Panc1 (cell line): Measurements from ENCODE around the gene NDUFB11. TPM values are rescaled to one million over a fixed set of nuclear protein-coding genes. Genes with fewer than 3 reads are reported as not detected.
A peak's percentile ranks its signal among the peaks of the same experiment; 100 is the strongest.

Source experiments
- ATAC-seq: fragments of 200-7000 bp; cut with Tn5 transposase; 2 replicates; pipeline ENCODE4 v1.9.1; 2020; ENCODE audit warnings: mild to moderate bottlenecking, moderate library complexity
- BruUV-seq: library from RNA; stranded (reverse); fragments of 400-500 nt; replicated peaks from 2 replicates; lab custom pipeline; 2021; lab: Mats Ljungman, UMichigan
- CTCF ChIA-PET: fragments of 300-600 bp; sonication (Branson Sonifier 250); formaldehyde crosslinking; loops from one replicate; lab custom pipeline; 2022; ENCODE audit warnings: antibody characterized with exemption; lab: Charles Lee
- POLR2A ChIA-PET: fragments of 300-600 bp; sonication (Branson Sonifier 250); formaldehyde crosslinking; loops from one replicate; lab custom pipeline; 2022; ENCODE audit warnings: antibody characterized with exemption; lab: Charles Lee
- DNase-seq: peaks from one replicate; pipeline ENCODE4 v3.0.0-alpha.2; 2010; ENCODE audit warnings: low read depth, low spot score
- H3K27ac ChIP-seq: 2 replicates; pipeline ENCODE4 v1.5.1; 2011; ENCODE audit warnings: mild to moderate bottlenecking, low read length, inconsistent platforms
- H3K27me3 ChIP-seq: fragments of 200-500 bp; sonication (Bioruptor generic); 2 replicates; pipeline ENCODE4 v1.6.0; 2014; ENCODE audit warnings: low read length, inconsistent platforms; ENCODE audit not compliant: control insufficient read depth, insufficient read depth
- H3K36me3 ChIP-seq: fragments of 200-500 bp; sonication (Bioruptor generic); 2 replicates; pipeline ENCODE4 v1.5.1; 2014; ENCODE audit warnings: inconsistent platforms, mild to moderate bottlenecking, low read length, moderate library complexity; ENCODE audit not compliant: control insufficient read depth, insufficient read depth
- H3K4me1 ChIP-seq: 2 replicates; pipeline ENCODE4 v1.5.1; 2011; ENCODE audit warnings: inconsistent platforms, mild to moderate bottlenecking, low read length, moderate library complexity; ENCODE audit not compliant: control insufficient read depth, insufficient read depth
- H3K4me3 ChIP-seq, 2 experiments: 2 replicates each; pipeline ENCODE4 v1.5.1; 2011 to 2012; ENCODE audit warnings: low read depth in 2 of 2, low read length in 2 of 2, mild to moderate bottlenecking in 2 of 2, inconsistent platforms in 1 of 2, moderate library complexity in 1 of 2
- H3K9me3 ChIP-seq: fragments of 200-500 bp; sonication (Bioruptor generic); 2 replicates; pipeline ENCODE4 v1.5.1; 2014; ENCODE audit warnings: low read depth, mild to moderate bottlenecking, inconsistent platforms, low read length, moderate library complexity; ENCODE audit not compliant: control insufficient read depth, insufficient read depth
- POLR2AphosphoS5 ChIP-seq: IDR thresholded peaks from 2 replicates; pipeline ENCODE4 v1.6.1; 2012; ENCODE audit warnings: mild to moderate bottlenecking, low read depth, low read length, moderate library complexity
- SIN3A ChIP-seq: IDR thresholded peaks from 2 replicates; pipeline ENCODE4 v1.6.1; 2012; ENCODE audit warnings: low read depth, mild to moderate bottlenecking, low read length, moderate library complexity, borderline replicate concordance; ENCODE audit not compliant: insufficient read depth
- TCF7L2 ChIP-seq: IDR thresholded peaks from 2 replicates; pipeline ENCODE4 v1.6.1; 2011; ENCODE audit warnings: mild to moderate bottlenecking, low read depth, low read length, inconsistent platforms
- in situ Hi-C: cut with HindIII; loops from 2 replicates; pipeline ENCODE4 v1.10.0; 2016; ENCODE audit warnings: low sequenced_read_pairs, low pct_unique_long_range_greater_than_20kb
- intact Hi-C: fragments of 100-400 bp; cut with micrococcal nuclease; formaldehyde crosslinking; loops from one replicate; pipeline ENCODE4 v1.10.0; 2022; ENCODE audit not compliant: unreplicated experiment
- total RNA-seq: library from RNA; stranded (reverse); gene quantifications from one replicate; pipeline ENCODE4 v1.2.1, GENCODE V29; 2021; ENCODE audit not compliant: unreplicated experiment
- TF ChIP-seq, protein P1 (sequence below): fragments of 450-650 bp; IDR thresholded peaks from 2 replicates; pipeline ENCODE4 v1.5.1; 2017; ENCODE audit warnings: mild to moderate bottlenecking
- TF ChIP-seq, protein P2 (sequence below), 2 experiments: IDR thresholded peaks; 2 replicates each; pipeline ENCODE4 v1.6.1; 2011 to 2012; ENCODE audit warnings: low read depth in 2 of 2, control low read depth in 1 of 2, low read length in 1 of 2, mild to moderate bottlenecking in 1 of 2, moderate library complexity in 1 of 2; ENCODE audit not compliant: insufficient read depth in 1 of 2

The NDUFB11 gene
- total RNA-seq, 1 experiment from 2014 or later, result 109 TPM

DNA sequence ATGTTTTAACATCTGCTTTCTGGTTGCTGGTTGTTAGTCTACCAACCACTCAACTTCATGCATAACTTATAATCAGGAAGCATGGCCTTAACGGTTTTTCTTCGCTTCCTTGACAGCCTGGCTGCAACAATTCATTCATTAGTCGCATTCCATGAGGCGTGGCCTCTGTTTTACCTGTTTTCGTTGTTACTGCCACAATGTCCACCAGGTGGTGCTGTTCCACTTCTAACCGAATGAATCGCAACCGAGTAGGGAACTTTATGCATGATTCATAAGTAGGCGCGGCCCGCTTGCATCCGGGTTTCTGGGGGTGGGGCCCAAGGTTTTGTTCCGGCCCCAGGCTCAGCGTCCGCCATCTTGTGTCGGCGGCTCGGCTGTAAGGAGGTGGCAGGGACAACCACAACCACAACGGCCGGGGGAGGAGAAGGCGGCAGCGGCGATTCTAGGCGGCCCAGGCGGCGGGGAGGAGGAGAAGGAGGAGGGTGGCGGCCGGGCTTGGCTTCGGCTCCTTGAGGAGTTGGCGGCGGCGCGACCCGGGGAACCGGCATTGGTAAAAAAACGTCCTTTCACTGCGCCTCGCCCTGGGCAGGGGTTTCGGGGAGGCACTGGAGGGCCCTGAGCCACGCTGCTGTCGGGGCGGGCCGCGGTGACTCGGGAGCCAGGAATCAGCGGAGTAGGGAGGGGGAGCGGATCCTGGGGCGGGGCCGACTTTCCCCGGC is 49.1 kb upstream of the NDUFB11 start, which contains the start of gene UBA1:
Gene UBA1 (plus strand): TSS at position 355 of the 719 bp plus-strand sequence. CDS start 4,974 bp downstream, outside the sequence.
- ChIA-PET CTCF (no interaction called here), POLR2A (no interaction called here)
- Histone ChIP-seq H3K4me3 (peak within 1 kb of the TSS; percentile 86 to 96), H3K36me3 (peaks cover 8% of the 10 kb centered on the region), H3K9me3 (no peaks in the 10 kb centered on the region), H3K27ac (peak within 1 kb of the TSS; percentile 94), H3K27me3 (no peaks in the 10 kb centered on the region), H3K4me1 (peaks cover 33% of the 10 kb centered on the region)
- TF ChIP-seq SIN3A, result no peak
- peak; percentile 94 for TF ChIP-seq POLR2AphosphoS5
- TF ChIP-seq, protein P1, sequence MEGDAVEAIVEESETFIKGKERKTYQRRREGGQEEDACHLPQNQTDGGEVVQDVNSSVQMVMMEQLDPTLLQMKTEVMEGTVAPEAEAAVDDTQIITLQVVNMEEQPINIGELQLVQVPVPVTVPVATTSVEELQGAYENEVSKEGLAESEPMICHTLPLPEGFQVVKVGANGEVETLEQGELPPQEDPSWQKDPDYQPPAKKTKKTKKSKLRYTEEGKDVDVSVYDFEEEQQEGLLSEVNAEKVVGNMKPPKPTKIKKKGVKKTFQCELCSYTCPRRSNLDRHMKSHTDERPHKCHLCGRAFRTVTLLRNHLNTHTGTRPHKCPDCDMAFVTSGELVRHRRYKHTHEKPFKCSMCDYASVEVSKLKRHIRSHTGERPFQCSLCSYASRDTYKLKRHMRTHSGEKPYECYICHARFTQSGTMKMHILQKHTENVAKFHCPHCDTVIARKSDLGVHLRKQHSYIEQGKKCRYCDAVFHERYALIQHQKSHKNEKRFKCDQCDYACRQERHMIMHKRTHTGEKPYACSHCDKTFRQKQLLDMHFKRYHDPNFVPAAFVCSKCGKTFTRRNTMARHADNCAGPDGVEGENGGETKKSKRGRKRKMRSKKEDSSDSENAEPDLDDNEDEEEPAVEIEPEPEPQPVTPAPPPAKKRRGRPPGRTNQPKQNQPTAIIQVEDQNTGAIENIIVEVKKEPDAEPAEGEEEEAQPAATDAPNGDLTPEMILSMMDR, result peak; percentile 79
- ATAC-seq (peak; percentile 87), DNase-seq (peak; percentile 86)
- in situ Hi-C loops, result no loop called here
- no TSS peak for BruUV-seq
- intact Hi-C loops, result loop anchor here (10.0 kb wide), 2 partner anchors 191 to 331 kb away; no protein-coding TSS in a partner anchor

DNA sequence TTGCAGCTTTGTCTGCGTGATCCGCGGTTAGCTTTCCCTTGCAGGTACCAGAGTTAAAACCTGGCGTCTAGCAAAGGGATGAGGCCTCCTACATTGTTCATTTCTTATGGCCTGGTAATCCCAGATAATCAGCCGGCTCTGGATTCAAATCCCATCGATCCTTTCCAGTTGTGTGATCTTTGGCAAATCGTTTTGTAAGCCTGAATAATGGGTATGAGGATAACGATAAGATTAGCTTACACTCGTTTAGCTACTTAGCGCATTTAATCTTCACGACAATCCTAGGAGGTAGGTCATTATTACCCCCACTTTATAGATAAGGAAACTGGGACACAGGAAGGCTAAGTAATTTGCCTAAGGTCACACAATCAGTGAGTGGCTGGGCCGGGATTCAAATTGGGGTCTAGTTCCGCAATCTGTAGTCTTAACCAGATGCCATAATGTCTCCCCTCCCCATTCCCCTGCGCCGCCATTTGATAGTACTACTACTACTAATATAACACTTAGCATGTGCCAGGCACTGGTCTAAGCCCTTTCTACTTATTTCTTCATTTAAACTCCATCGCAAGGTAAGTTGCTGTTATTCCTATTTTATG is 47.4 kb upstream of the NDUFB11 start:
- peak overlapping the region; percentile 72 to 73 for H3K4me3 ChIP-seq
- no peaks in the 10 kb centered on the region for H3K9me3 ChIP-seq
- H3K27me3 ChIP-seq, result no peaks in the 10 kb centered on the region
- POLR2A ChIA-PET, result interaction anchor here (0.6 kb wide), 1 partner anchor 33 kb away, joined by 11 read pairs; no protein-coding TSS in a partner anchor
- TF ChIP-seq, protein P2, sequence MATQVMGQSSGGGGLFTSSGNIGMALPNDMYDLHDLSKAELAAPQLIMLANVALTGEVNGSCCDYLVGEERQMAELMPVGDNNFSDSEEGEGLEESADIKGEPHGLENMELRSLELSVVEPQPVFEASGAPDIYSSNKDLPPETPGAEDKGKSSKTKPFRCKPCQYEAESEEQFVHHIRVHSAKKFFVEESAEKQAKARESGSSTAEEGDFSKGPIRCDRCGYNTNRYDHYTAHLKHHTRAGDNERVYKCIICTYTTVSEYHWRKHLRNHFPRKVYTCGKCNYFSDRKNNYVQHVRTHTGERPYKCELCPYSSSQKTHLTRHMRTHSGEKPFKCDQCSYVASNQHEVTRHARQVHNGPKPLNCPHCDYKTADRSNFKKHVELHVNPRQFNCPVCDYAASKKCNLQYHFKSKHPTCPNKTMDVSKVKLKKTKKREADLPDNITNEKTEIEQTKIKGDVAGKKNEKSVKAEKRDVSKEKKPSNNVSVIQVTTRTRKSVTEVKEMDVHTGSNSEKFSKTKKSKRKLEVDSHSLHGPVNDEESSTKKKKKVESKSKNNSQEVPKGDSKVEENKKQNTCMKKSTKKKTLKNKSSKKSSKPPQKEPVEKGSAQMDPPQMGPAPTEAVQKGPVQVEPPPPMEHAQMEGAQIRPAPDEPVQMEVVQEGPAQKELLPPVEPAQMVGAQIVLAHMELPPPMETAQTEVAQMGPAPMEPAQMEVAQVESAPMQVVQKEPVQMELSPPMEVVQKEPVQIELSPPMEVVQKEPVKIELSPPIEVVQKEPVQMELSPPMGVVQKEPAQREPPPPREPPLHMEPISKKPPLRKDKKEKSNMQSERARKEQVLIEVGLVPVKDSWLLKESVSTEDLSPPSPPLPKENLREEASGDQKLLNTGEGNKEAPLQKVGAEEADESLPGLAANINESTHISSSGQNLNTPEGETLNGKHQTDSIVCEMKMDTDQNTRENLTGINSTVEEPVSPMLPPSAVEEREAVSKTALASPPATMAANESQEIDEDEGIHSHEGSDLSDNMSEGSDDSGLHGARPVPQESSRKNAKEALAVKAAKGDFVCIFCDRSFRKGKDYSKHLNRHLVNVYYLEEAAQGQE (IDR thresholded peaks at IDR 0.05; ENCODE audit: insufficient read depth in 1 of 2, low read depth in 2 of 2, low read length in 1 of 2), result no peak
- TF ChIP-seq SIN3A (no peak), POLR2AphosphoS5 (no peak), TCF7L2 (no peak)
- TF ChIP-seq, protein P1, result no peak
- in situ Hi-C loops, result no loop called here
- CTCF ChIA-PET, result no interaction called here
- peaks cover 29% of the 10 kb centered on the region for H3K4me1 ChIP-seq
- peak overlapping the region; percentile 85 for H3K27ac ChIP-seq
- intact Hi-C loops, result loop anchor here (10.0 kb wide), 2 partner anchors 193 to 333 kb away; no protein-coding TSS in a partner anchor
- ATAC-seq (no peak), DNase-seq (no peak)
- peaks cover 2% of the 10 kb centered on the region for H3K36me3 ChIP-seq
- no TSS peak for BruUV-seq
